Body of pancreas (tissue), 4 donors: Measurements from ENCODE around the gene ARL8B. TPM values are rescaled to one million over a fixed set of nuclear protein-coding genes. Genes with fewer than 3 reads are reported as not detected.

Experiments used
- ATAC-seq: fragments of 150-250 bp; one replicate; pipeline ENCODE4 v1.9.1; 2016
- DNase-seq, 4 donors: peaks; one replicate each; pipeline ENCODE4 v3.0.0-alpha.2; 2019
- H3K27ac ChIP-seq, 4 donors: fragments of 200-600 bp; sonication (generic); 1 replicate in 3 of 4; 2 replicates in 1 of 4; pipeline versions ENCODE4 v1.5.1 to v1.6.1; 2016 to 2019; ENCODE audit warnings: mild to moderate bottlenecking in 1 of 4, mixed read lengths in 1 of 4, moderate library complexity in 1 of 4
- H3K27me3 ChIP-seq, 2 donors: fragments of 200-600 bp; sonication (generic); one replicate each; pipeline ENCODE4 v1.6.0; 2016; ENCODE audit warnings: mild to moderate bottlenecking in 1 of 2
- H3K36me3 ChIP-seq, 2 donors: fragments of 200-600 bp; sonication (generic); replicated peaks in 1 of 2; 2 replicates each; pipeline ENCODE4 v1.5.1; 2016; ENCODE audit warnings: low read depth in 2 of 2; ENCODE audit not compliant: insufficient read depth in 1 of 2
- H3K4me1 ChIP-seq: fragments of 200-600 bp; sonication (generic); one replicate; pipeline ENCODE4 v1.6.0; 2016
- H3K4me3 ChIP-seq, 2 donors: fragments of 200-600 bp; sonication (generic); 1 replicate in 1 of 2; 2 replicates in 1 of 2; pipeline ENCODE4 v1.5.1; 2016 to 2019
- H3K9me3 ChIP-seq, 3 donors: fragments of 200-600 bp; sonication (generic); 1 replicate in 2 of 3; 2 replicates in 1 of 3; pipeline ENCODE4 v1.5.1; 2016
- CTCF ChIP-seq, 7 experiments: fragments of 450-650 bp in 4 of 7; fragments of 200-600 bp in 3 of 7; sonication (generic) in 3 of 7; IDR thresholded peaks; one replicate each; pipeline ENCODE4 v1.5.1; 2016 to 2019; ENCODE audit warnings: antibody characterized with exemption in 7 of 7
- POLR2A ChIP-seq, 3 donors: fragments of 450-650 bp; IDR thresholded peaks; one replicate each; pipeline ENCODE4 v1.6.1; 2016; ENCODE audit warnings: antibody characterized with exemption in 3 of 3, mild to moderate bottlenecking in 2 of 3
- WGBS, 2 donors: methylation state at CpG; one replicate each; pipeline ENCODE4 v1.1.5; 2017; 5-methylcytosine and 5-hydroxymethylcytosine counted together
- intact Hi-C: fragments of 100-400 bp; cut with DNase I; formaldehyde crosslinking; loops from one replicate; pipeline ENCODE4 v1.15.1; 2023
- total RNA-seq, 2 donors: library from RNA; depleted of rRNA; stranded (reverse); fragments of >200 nt; gene quantifications; one replicate each; pipeline ENCODE4 v1.1.0, GENCODE V29; 2016

ARL8B gene
- total RNA-seq, 2 donors from 2014 or later, result 21.0 to 30.3 TPM

GRCh38 chr3:5220667-5221431 lies 98.8 kb downstream of the ARL8B start:
- H3K27ac ChIP-seq, result no peak overlapping the region
- no peak overlapping the region for H3K4me3 ChIP-seq
- H3K9me3 ChIP-seq, result no peaks in the 10 kb centered on the region
- H3K4me1 ChIP-seq, result no peaks in the 10 kb centered on the region
- TF ChIP-seq POLR2A (IDR thresholded peaks at IDR 0.05) (no peak), CTCF (IDR thresholded peaks at IDR 0.05) (no peak)
- H3K27me3 ChIP-seq, result no peaks in the 10 kb centered on the region
- H3K36me3 ChIP-seq, result peaks cover 4 to 10% of the 10 kb centered on the region in 2 donors
- ATAC-seq, result no peak
- WGBS, 2 donors, result 83 to 97% methylated on average over 10 to 11 of the region's 11 CpGs
- intact Hi-C loops, result no loop called here
- DNase-seq, result no peak

GRCh38 chr3:5221701-5222100 lies 99.6 kb downstream of the ARL8B start:
- H3K4me3 ChIP-seq, result no peak overlapping the region
- WGBS, 2 donors, result 56 to 59% methylated on average over 6 of the region's 6 CpGs
- ATAC-seq, result no peak

GRCh38 chr3:5222283-5223005 lies 100.4 kb downstream of the ARL8B start:
- ATAC-seq (no peak), DNase-seq (no peak)
- Histone ChIP-seq H3K36me3 (peaks cover 0 to 3% of the 10 kb centered on the region in 2 donors), H3K9me3 (no peaks in the 10 kb centered on the region), H3K4me1 (no peaks in the 10 kb centered on the region), H3K4me3 (no peak overlapping the region), H3K27me3 (no peaks in the 10 kb centered on the region), H3K27ac (no peak overlapping the region)
- 80 to 91% methylated on average over 10 to 11 of the region's 13 CpGs for whole genome bisulfite sequencing, 2 donors
- TF ChIP-seq POLR2A (IDR thresholded peaks at IDR 0.05) (no peak), CTCF (IDR thresholded peaks at IDR 0.05) (no peak)
- intact Hi-C loops, result no loop called here

More at GRCh38 chr3:5221701-5222100, 99.6 kb downstream of the ARL8B start:
- TF ChIP-seq POLR2A (IDR thresholded peaks at IDR 0.05) (no peak), CTCF (IDR thresholded peaks at IDR 0.05) (no peak)
- no peaks in the 10 kb centered on the region for H3K27me3 ChIP-seq
- H3K36me3 ChIP-seq, result peaks cover 4 to 8% of the 10 kb centered on the region in 2 donors
- no peak overlapping the region for H3K27ac ChIP-seq
- no peaks in the 10 kb centered on the region for H3K9me3 ChIP-seq
- H3K4me1 ChIP-seq, result no peaks in the 10 kb centered on the region
- intact Hi-C loops, result no loop called here
- DNase-seq, result no peak

GRCh38 chr3:5226783-5227182 lies 104.7 kb downstream of the ARL8B start:
- no peaks in the 10 kb centered on the region for H3K4me1 ChIP-seq
- no peaks in the 10 kb centered on the region for H3K9me3 ChIP-seq
- no peaks in the 10 kb centered on the region for H3K36me3 ChIP-seq
- no peak overlapping the region for H3K27ac ChIP-seq
- TF ChIP-seq CTCF (IDR thresholded peaks at IDR 0.05) (peak in 5 of 7 experiments; percentile 12 to 51 (median 40)), POLR2A (IDR thresholded peaks at IDR 0.05) (no peak)
- DNase-seq (no peak), ATAC-seq (no peak)
- no peaks in the 10 kb centered on the region for H3K27me3 ChIP-seq
- intact Hi-C loops, result no loop called here
- no peak overlapping the region for H3K4me3 ChIP-seq
- 33 to 38% methylated on average over 6 of the region's 6 CpGs for WGBS, 2 donors
